IMR-90 (cell line): ENCODE data around the gene KHNYN. TPM values are rescaled to one million over a fixed set of nuclear protein-coding genes. Genes with fewer than 3 reads are reported as not detected.
A peak's percentile ranks its signal among the peaks of the same experiment; 100 is the strongest.

ENCODE experiments used
- ATAC-seq: fragments of 200-7000 bp; cut with Tn5 transposase; 2 replicates; pipeline ENCODE4 v1.9.1; 2020; ENCODE audit warnings: low read depth, mild to moderate bottlenecking, moderate library complexity
- BruUV-seq: library from RNA; stranded (reverse); fragments of 400-500 nt; replicated peaks from 2 replicates; lab custom pipeline; 2021; lab: Mats Ljungman, UMichigan
- CTCF ChIA-PET: fragments of 300-600 bp; formaldehyde crosslinking; extraction: SDS; loops from one replicate; lab custom pipeline; 2021; ENCODE audit warnings: antibody characterized with exemption; lab: Yijun Ruan, JAX
- POLR2A ChIA-PET: fragments of 300-600 bp; sonication (Branson Sonifier 250); formaldehyde crosslinking; loops from one replicate; lab custom pipeline; 2022; ENCODE audit warnings: antibody characterized with exemption; ENCODE audit not compliant: unreplicated experiment; lab: Charles Lee
- DNase-seq: peaks from one replicate; pipeline ENCODE4 v3.0.0; 2013
- H2AFZ ChIP-seq: replicated peaks from 2 replicates; pipeline ENCODE3; 2013; ENCODE audit warnings: low read length, mild to moderate bottlenecking; ENCODE audit not compliant: poor library complexity
- H2AK5ac ChIP-seq: 2 replicates; pipeline ENCODE4 v1.6.1; 2013; ENCODE audit warnings: low read depth, low read length, inconsistent platforms
- H2AK9ac ChIP-seq: replicated peaks from 2 replicates; pipeline ENCODE3; 2013; ENCODE audit warnings: mild to moderate bottlenecking, low read depth, low read length, moderate library complexity; ENCODE audit not compliant: poor library complexity
- H2BK120ac ChIP-seq: 2 replicates; pipeline ENCODE4 v1.6.1; 2013; ENCODE audit warnings: low read depth, low read length, inconsistent platforms
- H2BK15ac ChIP-seq: 3 replicates; pipeline ENCODE4 v1.6.1; 2013; ENCODE audit warnings: low read depth, low read length, inconsistent platforms
- H2BK20ac ChIP-seq: 2 replicates; pipeline ENCODE4 v1.6.1; 2013; ENCODE audit warnings: low read depth, mild to moderate bottlenecking, inconsistent platforms, low read length, moderate library complexity
- H2BK5ac ChIP-seq: 2 replicates; pipeline ENCODE4 v1.6.1; 2013; ENCODE audit warnings: mild to moderate bottlenecking, low read depth, low read length, inconsistent platforms; ENCODE audit not compliant: poor library complexity, severe bottlenecking
- H3K14ac ChIP-seq: replicated peaks from 2 replicates; pipeline ENCODE4 v1.6.1; 2013; ENCODE audit warnings: low read depth, low read length, inconsistent platforms
- H3K18ac ChIP-seq: 2 replicates; pipeline ENCODE4 v1.6.1; 2013; ENCODE audit warnings: low read depth, low read length, control low read depth
- H3K23ac ChIP-seq: 2 replicates; pipeline ENCODE4 v1.6.1; 2013; ENCODE audit warnings: low read depth, low read length, inconsistent platforms
- H3K27ac ChIP-seq: 2 replicates; pipeline ENCODE4 v1.5.1; 2013; ENCODE audit warnings: mild to moderate bottlenecking, control low read depth, low read length; ENCODE audit not compliant: insufficient read depth
- H3K27me3 ChIP-seq: 2 replicates; pipeline ENCODE4 v1.6.1; 2013; ENCODE audit warnings: low read length; ENCODE audit not compliant: control insufficient read depth, insufficient read depth
- H3K36me3 ChIP-seq: 2 replicates; pipeline ENCODE4 v1.6.1; 2013; ENCODE audit warnings: low read length, mixed read lengths; ENCODE audit not compliant: control insufficient read depth, insufficient read depth
- H3K4ac ChIP-seq: 2 replicates; pipeline ENCODE4 v1.6.1; 2013; ENCODE audit warnings: low read depth, low read length, inconsistent platforms
- H3K4me1 ChIP-seq: 2 replicates; pipeline ENCODE4 v1.6.1; 2013; ENCODE audit warnings: low read length, mixed read lengths; ENCODE audit not compliant: control insufficient read depth, insufficient read depth
- H3K4me2 ChIP-seq: 2 replicates; pipeline ENCODE4 v1.6.1; 2013; ENCODE audit warnings: low read depth, mild to moderate bottlenecking, control low read depth, low read length, moderate library complexity
- H3K4me3 ChIP-seq: 2 replicates; pipeline ENCODE4 v1.5.1; 2013; ENCODE audit warnings: low read depth, mild to moderate bottlenecking, control low read depth, low read length, moderate library complexity; ENCODE audit not compliant: insufficient read depth
- H3K56ac ChIP-seq: 2 replicates; pipeline ENCODE4 v1.6.1; 2013; ENCODE audit warnings: low read length, inconsistent platforms; ENCODE audit not compliant: insufficient read depth; ENCODE audit errors: extremely low read depth
- H3K79me1 ChIP-seq, 2 experiments: 2 replicates each; pipeline ENCODE4 v1.6.1; 2013; ENCODE audit warnings: low read length in 2 of 2, inconsistent platforms in 1 of 2, low read depth in 1 of 2
- H3K9ac ChIP-seq: 2 replicates; pipeline ENCODE4 v1.6.1; 2013; ENCODE audit warnings: low read depth, low read length, control low read depth
- H3K9me1 ChIP-seq: 2 replicates; pipeline ENCODE4 v1.6.1; 2013; ENCODE audit warnings: low read length, inconsistent platforms; ENCODE audit not compliant: insufficient read depth
- H3K9me3 ChIP-seq: 2 replicates; pipeline ENCODE4 v1.6.1; 2013; ENCODE audit warnings: low read length; ENCODE audit not compliant: control insufficient read depth, insufficient read depth
- H4K20me1 ChIP-seq: 2 replicates; pipeline ENCODE4 v1.6.1; 2013; ENCODE audit warnings: low read length, inconsistent platforms; ENCODE audit not compliant: insufficient read depth
- H4K5ac ChIP-seq: 2 replicates; pipeline ENCODE4 v1.6.1; 2013; ENCODE audit warnings: mild to moderate bottlenecking, low read depth, low read length, control low read depth
- H4K8ac ChIP-seq, 2 experiments: 2 replicates each; pipeline ENCODE4 v1.6.1; 2013; ENCODE audit warnings: low read depth in 2 of 2, low read length in 2 of 2, control low read depth in 1 of 2, inconsistent platforms in 1 of 2
- H4K91ac ChIP-seq: 2 replicates; pipeline ENCODE4 v1.6.1; 2013; ENCODE audit warnings: low read depth, low read length, inconsistent platforms; ENCODE audit not compliant: insufficient read depth
- BHLHE40 ChIP-seq: fragments of 150-350 bp; IDR thresholded peaks from 2 replicates; pipeline ENCODE4 v1.6.1; 2016; ENCODE audit warnings: mild to moderate bottlenecking, low read depth, low read length
- MAFK ChIP-seq: IDR thresholded peaks from 2 replicates; pipeline ENCODE4 v1.6.1; 2012; ENCODE audit warnings: low read depth, low read length, improper control_type of control experiment
- MXI1 ChIP-seq: IDR thresholded peaks from 2 replicates; pipeline ENCODE4 v1.6.1; 2012; ENCODE audit warnings: low read depth, mild to moderate bottlenecking, low read length, moderate library complexity, borderline replicate concordance
- SMC3 ChIP-seq: fragments of 150-350 bp; IDR thresholded peaks from 2 replicates; pipeline ENCODE4 v1.6.1; 2016; ENCODE audit warnings: low read depth, mild to moderate bottlenecking, antibody characterized with exemption, low read length, moderate library complexity
- WGBS, 2 experiments: methylation state at CpG; one replicate each; pipeline versions ENCODE4 v1.1.5 to v1.1.7; 2013; ENCODE audit warnings: missing lambda C conversion rate in 2 of 2; ENCODE audit not compliant: insufficient read length in 1 of 2; ENCODE audit errors: extremely low coverage in 2 of 2; 5-methylcytosine and 5-hydroxymethylcytosine counted together
- dilution Hi-C: fragments of 300-500 bp; cut with HindIII; formaldehyde crosslinking; loops from one replicate; pipeline ENCODE4 v1.14.3; 2018; ENCODE audit warnings: low sequenced_read_pairs; ENCODE audit not compliant: unreplicated experiment
- in situ Hi-C: fragments of 300-500 bp; cut with MboI; formaldehyde crosslinking; loops from 3 replicates; pipeline ENCODE4 v1.14.3; 2019; ENCODE audit warnings: low sequenced_read_pairs, inconsistent platforms, mixed read lengths
- intact Hi-C: fragments of 100-400 bp; cut with micrococcal nuclease; formaldehyde crosslinking; loops from 2 replicates; pipeline ENCODE4 v1.10.0; 2022
- polyA plus RNA-seq, 3 experiments: library from polyadenylated mRNA; depleted of rRNA; stranded (reverse); fragments of >200 nt; gene quantifications; 2 replicates each; pipeline ENCODE4 v1.2.3, GENCODE V29; 2012; ENCODE audit warnings: low replicate concordance in 1 of 3
- total RNA-seq: library from RNA; depleted of rRNA; stranded (reverse); fragments of >200 nt; gene quantifications from 2 replicates; pipeline ENCODE4 v1.2.3, GENCODE V29; 2012

KHNYN gene
- total and polyA plus RNA-seq, 2 of the 4 experiments (the other 2 are of a cell fraction) = 18.9 to 24.4 TPM

DNA sequence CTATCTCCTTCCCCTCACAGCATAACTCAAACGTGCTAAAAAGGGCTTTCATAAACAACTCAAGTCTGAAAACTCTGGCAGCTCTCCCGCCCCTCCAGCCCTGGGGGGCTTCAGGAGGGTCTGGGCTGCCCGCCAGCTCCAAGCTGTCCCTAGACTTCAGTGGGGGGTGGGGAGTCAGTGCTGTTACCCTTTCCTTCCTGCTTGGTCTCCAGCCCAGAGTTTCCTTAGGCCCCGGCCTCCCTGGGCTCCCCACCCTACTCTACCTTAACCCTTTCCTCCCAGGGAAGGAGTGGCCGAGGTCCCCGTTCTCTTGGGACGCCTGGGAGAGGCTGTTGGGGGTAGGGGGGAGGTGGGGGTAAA is 31.5 kb upstream of the KHNYN start:
- Histone ChIP-seq H3K36me3 (no peaks in the 10 kb centered on the region), H2BK15ac (no peak overlapping the region; the same call in 2 of the 3 replicates), H4K8ac (peak overlapping the region; percentile 77 to 84; a peak in 2 of 4 replicates), H3K9me1 (no peaks in the 10 kb centered on the region; the same call in 1 of the 2 replicates), H2AFZ (peak overlapping the region; percentile 68), H3K27me3 (no peaks in the 10 kb centered on the region), H3K4me1 (peaks cover 14% of the 10 kb centered on the region), H3K9ac (peak overlapping the region; percentile 79), H4K5ac (peak overlapping the region; percentile 85; the same call in 1 of the 2 replicates), H3K56ac (no peak overlapping the region), H3K79me1 (peaks cover 0 to 8% of the 10 kb centered on the region in 2 experiments; a peak in 1 of 4 replicates), H3K14ac (0 out of 2 replicates have a peak overlapping the region, but pooled peaks have one; percentile 60), H3K18ac (no peak overlapping the region; the same call in 1 of the 2 replicates), H3K27ac (no peak overlapping the region), H2AK5ac (0 out of 2 replicates have a peak overlapping the region, but pooled peaks have one; percentile 81), H2BK5ac (no peak overlapping the region), H3K4me2 (peak overlapping the region; percentile 80; the same call in 1 of the 2 replicates), H3K23ac (0 out of 2 replicates have a peak overlapping the region, but pooled peaks have one; percentile 46), H4K91ac (peak overlapping the region; percentile 41; the same call in 1 of the 2 replicates), H4K20me1 (no peaks in the 10 kb centered on the region), H3K9me3 (no peaks in the 10 kb centered on the region), H2BK120ac (peak overlapping the region; percentile 38), H3K4ac (peak overlapping the region; percentile 59), H2BK20ac (no peak overlapping the region), H3K4me3 (no peak overlapping the region), H2AK9ac (peak overlapping the region; percentile 70)
- in situ Hi-C loops (no loop called here), dilution Hi-C loops (no loop called here), intact Hi-C loops (loop anchor here (2.0 kb wide), 1 partner anchor 31 kb away; no protein-coding TSS in a partner anchor)
- no peak for DNase-seq
- no TSS peak for BruUV-seq
- peak; percentile 20 for ATAC-seq
- TF ChIP-seq BHLHE40 = no peak
- no peak for TF ChIP-seq SMC3
- TF ChIP-seq MAFK = no peak
- TF ChIP-seq MXI1 = no peak
- whole genome bisulfite sequencing, 2 experiments = no CpG with 5 or more reads among the region's 7 CpGs
- ChIA-PET POLR2A (interaction anchor here (0.6 kb wide), 1 partner anchor 33 kb away, joined by 3 read pairs; no protein-coding TSS in a partner anchor), CTCF (interaction anchor here (1.1 kb wide), 1 partner anchor 33 kb away, joined by 6 read pairs; no protein-coding TSS in a partner anchor)
